ENCODE measurements around the gene CDC37L1.

- TF ChIP-seq CTCF (IDR thresholded peaks at IDR 0.05; ENCODE audit: low read depth, low read length) (peak; percentile 5; the same call in 1 of the 2 replicates), EZH2phosphoT487 (IDR thresholded peaks at IDR 0.05; ENCODE audit: low read depth) (no peak)
These were observed 48.5 kb upstream of the CDC37L1 start for GRCh38 chr9:4630836-4631235.

Measured in OCI-LY3 (cell line).